ENCODE measurements around the gene C2orf81. TPM values are rescaled to one million over a fixed set of nuclear protein-coding genes. Genes with fewer than 3 reads are reported as not detected.
A peak's percentile ranks its signal among the peaks of the same experiment; 100 is the strongest.

C2orf81 gene
- total and polyA plus RNA-seq, 10 donors = 1.7 to 5.7 (median 3.1) TPM

- Histone ChIP-seq H3K9me3 (no peaks in the 10 kb centered on the region), H3K27me3 (replicated peaks in 1 of 7) (no peaks in the 10 kb centered on the region), H3K36me3 (peaks cover 6 to 83% (median 46%) of the 10 kb centered on the region in 6 donors), H3K27ac (no peak overlapping the region), H3K4me3 (no peak overlapping the region), H3K4me1 (peaks cover 0 to 40% (median 17%) of the 10 kb centered on the region in 6 donors)
- intact Hi-C loops (cut with DNase I; ENCODE audit: low total_unique reads) = no loop called here
- DNase-seq = no peak
- TF ChIP-seq POLR2AphosphoS5 (IDR thresholded peaks at IDR 0.05) (peak in 1 of 3 donors; percentile 44), CTCF (IDR thresholded peaks at IDR 0.05 in 8 of 11, conservative IDR thresholded peaks at IDR 0.05 in 3 of 11) (no peak)
- 76 to 90% (median 85%) methylated on average over 17 to 19 of the region's 19 CpGs for WGBS, 5 donors
Observed at GRCh38 chr2:74374509-74375205, 46.8 kb downstream of the C2orf81 start.

- no peak overlapping the region for H3K4me3 ChIP-seq
- intact Hi-C loops (cut with DNase I; ENCODE audit: low total_unique reads) = no loop called here
- H3K4me1 ChIP-seq = peaks cover 0 to 33% (median 11%) of the 10 kb centered on the region in 6 donors
- no peak for DNase-seq
- H3K36me3 ChIP-seq = peaks cover 6 to 90% (median 52%) of the 10 kb centered on the region in 6 donors
- WGBS, 5 donors = 86 to 95% (median 91%) methylated on average over 6 to 8 of the region's 8 CpGs
- H3K27ac ChIP-seq = no peak overlapping the region
- TF ChIP-seq POLR2AphosphoS5 (IDR thresholded peaks at IDR 0.05) (no peak), POLR2A (IDR thresholded peaks at IDR 0.05) (no peak)
- no peaks in the 10 kb centered on the region for H3K27me3 ChIP-seq (replicated peaks in 1 of 7)
- no peaks in the 10 kb centered on the region for H3K9me3 ChIP-seq
Observed at GRCh38 chr2:74373985-74374384, 47.4 kb downstream of the C2orf81 start.

GRCh38 chr2:74373221-74373676 is 48.2 kb downstream of the C2orf81 start:
- DNase-seq = no peak
- no peak overlapping the region for H3K27ac ChIP-seq
- H3K27me3 ChIP-seq (replicated peaks in 1 of 7) = no peaks in the 10 kb centered on the region
- TF ChIP-seq CTCF (IDR thresholded peaks at IDR 0.05 in 8 of 11, conservative IDR thresholded peaks at IDR 0.05 in 3 of 11) (no peak), POLR2A (IDR thresholded peaks at IDR 0.05) (no peak), POLR2AphosphoS5 (IDR thresholded peaks at IDR 0.05) (no peak)
- peaks cover 6 to 95% (median 60%) of the 10 kb centered on the region in 6 donors for H3K36me3 ChIP-seq
- H3K4me3 ChIP-seq = no peak overlapping the region
- intact Hi-C loops (cut with DNase I; ENCODE audit: low total_unique reads) = no loop called here
- no peaks in the 10 kb centered on the region for H3K9me3 ChIP-seq
- 78 to 94% (median 82%) methylated on average over 5 of the region's 5 CpGs for WGBS, 5 donors
- H3K4me1 ChIP-seq = peaks cover 0 to 26% (median 6%) of the 10 kb centered on the region in 6 donors

- H3K4me3 ChIP-seq = no peak overlapping the region
- no peaks in the 10 kb centered on the region for H3K9me3 ChIP-seq
- peaks cover 0 to 26% (median 5%) of the 10 kb centered on the region in 6 donors for H3K4me1 ChIP-seq
- H3K27ac ChIP-seq = no peak overlapping the region
- 84 to 96% (median 93%) methylated on average over 6 of the region's 6 CpGs for WGBS, 5 donors
- intact Hi-C loops (cut with DNase I; ENCODE audit: low total_unique reads) = no loop called here
- DNase-seq = no peak
- peaks cover 6 to 95% (median 61%) of the 10 kb centered on the region in 6 donors for H3K36me3 ChIP-seq
- no peaks in the 10 kb centered on the region for H3K27me3 ChIP-seq (replicated peaks in 1 of 7)
- TF ChIP-seq CTCF (IDR thresholded peaks at IDR 0.05 in 8 of 11, conservative IDR thresholded peaks at IDR 0.05 in 3 of 11) (no peak), POLR2A (IDR thresholded peaks at IDR 0.05) (no peak), POLR2AphosphoS5 (IDR thresholded peaks at IDR 0.05) (no peak)
Observed at GRCh38 chr2:74372674-74373073, 48.7 kb downstream of the C2orf81 start.

Data from spleen (tissue), 11 donors.